HG03439 (cell line): ENCODE measurements around the gene LSM12.
"Not testable (repeated sequence)": the region's sequence is repeated elsewhere in the genome, so short reads cannot be mapped to it uniquely, and the experiment has no call there.

Experiments
- ATAC-seq: cut with Tn5 transposase; IDR thresholded peaks from one replicate; pipeline ENCODE4 v1.9.1; 2021; ENCODE audit warnings: mild to moderate bottlenecking, moderate library complexity; ENCODE audit not compliant: unreplicated experiment

Gene LSM12

GRCh38 chr17:44066204-44066930 is at the start of gene LSM12:
LSM12 (minus strand) TSS chr17:44066671; CDS start chr17:44066587, 84 bp downstream.
- ATAC-seq, result peak; percentile 62

GRCh38 chr17:44115585-44116415 is 49.3 kb upstream of the LSM12 start:
- no peak for ATAC-seq

- no peak for ATAC-seq
Measured at GRCh38 chr17:44113868-44114840, 47.7 kb upstream of the LSM12 start.

GRCh38 chr17:44113382-44113781 is 46.9 kb upstream of the LSM12 start:
- ATAC-seq, result no peak

- ATAC-seq, result no peak
Measured at GRCh38 chr17:44112284-44113280, 46.1 kb upstream of the LSM12 start.

GRCh38 chr17:44111777-44112176 is 45.3 kb upstream of the LSM12 start:
- no peak for ATAC-seq

- ATAC-seq, result peak; percentile 41
Measured at GRCh38 chr17:44110823-44111633, 44.6 kb upstream of the LSM12 start.

GRCh38 chr17:44110011-44110686 is 43.7 kb upstream of the LSM12 start:
- ATAC-seq, result no peak

- ATAC-seq, result no peak
Measured at GRCh38 chr17:44109312-44109630, 42.8 kb upstream of the LSM12 start.

GRCh38 chr17:44108440-44109311 is 42.2 kb upstream of the LSM12 start:
- ATAC-seq, result no peak

- no peak for ATAC-seq
Measured at GRCh38 chr17:44106801-44107200, 40.3 kb upstream of the LSM12 start.

- no peak for ATAC-seq
Measured at GRCh38 chr17:44105941-44106340, 39.5 kb upstream of the LSM12 start.

- ATAC-seq, result no peak
Measured at GRCh38 chr17:44105483-44105882, 39.0 kb upstream of the LSM12 start.

- ATAC-seq, result no peak
Measured at GRCh38 chr17:44102849-44103622, 36.6 kb upstream of the LSM12 start.

GRCh38 chr17:44101858-44102257 is 35.4 kb upstream of the LSM12 start:
- not testable (repeated sequence) for ATAC-seq

- ATAC-seq, result no peak
Measured at GRCh38 chr17:44097110-44097958, 30.9 kb upstream of the LSM12 start.
